Spleen (tissue), 7 donors: ENCODE results near the gene PTCD2.

Experiments used
- POLR2A ChIP-seq, 3 donors: fragments of 450-650 bp; IDR thresholded peaks; one replicate each; pipeline ENCODE4 v1.5.1; 2017; ENCODE audit warnings: antibody characterized with exemption in 3 of 3, mild to moderate bottlenecking in 1 of 3
- POLR2AphosphoS5 ChIP-seq, 3 donors: sonication (generic); formaldehyde crosslinking; IDR thresholded peaks; one replicate each; pipeline ENCODE4 v1.5.1; 2017; ENCODE audit warnings: antibody characterized with exemption in 3 of 3
- TF ChIP-seq, protein P1 (sequence below), 11 experiments: fragments of 200-600 bp in 7 of 11; fragments of 450-650 bp in 4 of 11; sonication (generic) in 4 of 11; IDR thresholded peaks in 8 of 11; conservative IDR thresholded peaks in 3 of 11; 1 replicate in 7 of 11; 2 replicates in 4 of 11; pipeline versions ENCODE4 v1.4.0 to v1.8.0; 2016 to 2021; ENCODE audit warnings: antibody characterized with exemption in 11 of 11, inconsistent platforms in 4 of 11, mild to moderate bottlenecking in 1 of 11
- donor health status: DM: no; HTN: no; CAD: no; lungs with moderate emphysema.
- donor health status: DM: no; HTN: no; CAD: no.
- donor health status: DM: no; HTN: no; CAD: no.

GRCh38 chr5:72351376-72351775, 31.2 kb downstream of the PTCD2 start:
- TF ChIP-seq, protein P1, sequence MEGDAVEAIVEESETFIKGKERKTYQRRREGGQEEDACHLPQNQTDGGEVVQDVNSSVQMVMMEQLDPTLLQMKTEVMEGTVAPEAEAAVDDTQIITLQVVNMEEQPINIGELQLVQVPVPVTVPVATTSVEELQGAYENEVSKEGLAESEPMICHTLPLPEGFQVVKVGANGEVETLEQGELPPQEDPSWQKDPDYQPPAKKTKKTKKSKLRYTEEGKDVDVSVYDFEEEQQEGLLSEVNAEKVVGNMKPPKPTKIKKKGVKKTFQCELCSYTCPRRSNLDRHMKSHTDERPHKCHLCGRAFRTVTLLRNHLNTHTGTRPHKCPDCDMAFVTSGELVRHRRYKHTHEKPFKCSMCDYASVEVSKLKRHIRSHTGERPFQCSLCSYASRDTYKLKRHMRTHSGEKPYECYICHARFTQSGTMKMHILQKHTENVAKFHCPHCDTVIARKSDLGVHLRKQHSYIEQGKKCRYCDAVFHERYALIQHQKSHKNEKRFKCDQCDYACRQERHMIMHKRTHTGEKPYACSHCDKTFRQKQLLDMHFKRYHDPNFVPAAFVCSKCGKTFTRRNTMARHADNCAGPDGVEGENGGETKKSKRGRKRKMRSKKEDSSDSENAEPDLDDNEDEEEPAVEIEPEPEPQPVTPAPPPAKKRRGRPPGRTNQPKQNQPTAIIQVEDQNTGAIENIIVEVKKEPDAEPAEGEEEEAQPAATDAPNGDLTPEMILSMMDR (IDR thresholded peaks at IDR 0.05 in 8 of 11, conservative IDR thresholded peaks at IDR 0.05 in 3 of 11): no peak
- no peak for TF ChIP-seq POLR2AphosphoS5 (IDR thresholded peaks at IDR 0.05)
- no peak for TF ChIP-seq POLR2A (IDR thresholded peaks at IDR 0.05)
